Right forelimb (tissue), 1 donor: Measurements from ENCODE around the gene MRNIP.
"Not testable (repeated sequence)": the region's sequence is repeated elsewhere in the genome, so short reads cannot be mapped to it uniquely, and the experiment has no call there.

Experiments used
- DNase-seq: peaks from one replicate; pipeline ENCODE4 v3.0.0-alpha.2; 2018

Gene MRNIP

GRCh38 chr5:179837076-179838011 is 21.3 kb downstream of the MRNIP start:
- no peak for DNase-seq

GRCh38 chr5:179836225-179837019 is 22.2 kb downstream of the MRNIP start:
- no peak for DNase-seq

GRCh38 chr5:179834871-179835270 is 23.7 kb downstream of the MRNIP start:
- DNase-seq, result not testable (repeated sequence)

- no peak for DNase-seq
These were observed 24.5 kb downstream of the MRNIP start for GRCh38 chr5:179834120-179834519.

- DNase-seq, result no peak
These were observed 24.9 kb downstream of the MRNIP start for GRCh38 chr5:179833709-179834070.

- no peak for DNase-seq
These were observed 25.4 kb downstream of the MRNIP start for GRCh38 chr5:179833056-179833708.

GRCh38 chr5:179832039-179832745 is 26.4 kb downstream of the MRNIP start:
- no peak for DNase-seq

GRCh38 chr5:179830818-179831468 is 27.7 kb downstream of the MRNIP start:
- no peak for DNase-seq

GRCh38 chr5:179829732-179830435 is 28.7 kb downstream of the MRNIP start:
- no peak for DNase-seq

GRCh38 chr5:179828756-179829421 is 29.7 kb downstream of the MRNIP start:
- no peak for DNase-seq

- no peak for DNase-seq
These were observed 30.9 kb downstream of the MRNIP start for GRCh38 chr5:179827680-179828079.

- no peak for DNase-seq
These were observed 32.9 kb downstream of the MRNIP start for GRCh38 chr5:179825655-179826182.

- no peak for DNase-seq
These were observed 33.9 kb downstream of the MRNIP start for GRCh38 chr5:179824745-179825112.

GRCh38 chr5:179823937-179824744 is 34.5 kb downstream of the MRNIP start:
- DNase-seq, result no peak

- no peak for DNase-seq
These were observed 36.1 kb downstream of the MRNIP start for GRCh38 chr5:179822444-179822990.

- no peak for DNase-seq
These were observed 36.6 kb downstream of the MRNIP start for GRCh38 chr5:179822059-179822432.

- DNase-seq, result peak; percentile 94
These were observed 37.1 kb downstream of the MRNIP start for GRCh38 chr5:179821298-179822058.

- peak; percentile 92 for DNase-seq
These were observed 37.9 kb downstream of the MRNIP start, which contains the start of gene SQSTM1 for GRCh38 chr5:179820483-179821297. SQSTM1 (plus strand) TSS chr5:179820905; CDS start chr5:179820937, 32 bp downstream.
